ENCODE data around the gene PEX5L. TPM values are rescaled to one million over a fixed set of nuclear protein-coding genes. Genes with fewer than 3 reads are reported as not detected.

PEX5L gene
- polyA plus RNA-seq, 1 of the 3 experiments (the other 2 are of a cell fraction), result not detected

DNA sequence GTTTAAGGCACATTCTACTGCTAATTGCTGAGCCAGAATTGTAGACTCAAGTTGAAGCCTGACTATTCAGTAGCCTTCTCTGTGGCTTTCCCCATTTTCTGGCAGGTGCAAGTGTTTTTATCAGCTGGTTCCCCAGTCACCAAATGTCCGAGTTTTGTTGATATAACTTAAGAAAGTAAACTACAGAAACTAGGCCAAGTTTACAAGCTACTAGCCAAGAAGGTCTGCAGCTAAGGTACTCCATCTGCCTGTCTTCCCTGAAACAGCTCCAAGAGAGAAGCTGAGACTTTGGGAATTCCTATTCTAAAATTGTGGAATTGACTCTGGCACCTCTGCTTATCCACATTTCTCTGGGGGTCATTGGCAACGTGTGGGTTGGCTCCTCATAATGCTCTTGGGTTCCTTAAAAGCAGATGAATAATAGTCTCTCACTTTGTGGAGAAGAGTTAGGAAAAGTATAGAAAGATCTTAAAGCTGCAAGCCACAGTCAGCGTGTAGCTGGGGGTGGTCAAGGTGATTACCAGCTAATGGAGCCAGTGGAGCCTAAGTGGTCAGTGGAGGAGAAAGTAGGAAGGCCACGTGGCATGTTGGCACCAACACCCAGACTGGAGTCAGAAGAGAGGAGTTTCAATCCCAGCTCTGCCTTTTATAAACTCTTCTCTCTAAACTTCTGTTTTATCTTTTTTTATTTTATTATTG is 128.8 kb downstream of the PEX5L start:
- H3K9ac ChIP-seq, result no peak overlapping the region
- POLR2A ChIA-PET, result no interaction called here
- no peaks in the 10 kb centered on the region for H3F3A ChIP-seq (replicated peaks; ENCODE audit: insufficient read depth)
- no peaks in the 10 kb centered on the region for H3K9me3 ChIP-seq
- H3K27me3 ChIP-seq (ENCODE audit: insufficient read depth), result no peaks in the 10 kb centered on the region
- CTCF ChIA-PET, result interaction anchor here (0.9 kb wide), 1 partner anchor 21 kb away, joined by 4 read pairs; no protein-coding TSS in a partner anchor
- H3K4me1 ChIP-seq (ENCODE audit: control insufficient read depth in 1 of 2, insufficient read depth in 2 of 2, low read depth in 1 of 2, low read length in 1 of 2), result no peaks in the 10 kb centered on the region
- TF ChIP-seq MEF2A (IDR thresholded peaks at IDR 0.05; ENCODE audit: borderline replicate concordance, low read depth) (no peak), FOSL2 (IDR thresholded peaks at IDR 0.05; ENCODE audit: borderline replicate concordance, low read depth) (no peak), EP300 (IDR thresholded peaks at IDR 0.05; ENCODE audit: borderline replicate concordance in 1 of 2, low read depth in 1 of 2, low read length in 1 of 2) (no peak), FOXM1 (IDR thresholded peaks at IDR 0.05; ENCODE audit: low read depth) (no peak), TCF12 (IDR thresholded peaks at IDR 0.05) (no peak), RFX5 (IDR thresholded peaks at IDR 0.05; ENCODE audit: low read length) (no peak), SMC3 (IDR thresholded peaks at IDR 0.05; ENCODE audit: low read depth, low read length) (no peak), FOXJ3 (CRISPR knock-in tag; IDR thresholded peaks at IDR 0.05) (no peak), POLR2AphosphoS5 (IDR thresholded peaks at IDR 0.05; ENCODE audit: low read depth, low read length) (no peak), YY1 (IDR thresholded peaks at IDR 0.05; ENCODE audit: low read depth) (no peak), JUND (IDR thresholded peaks at IDR 0.05) (no peak)
- TF ChIP-seq, protein P1, sequence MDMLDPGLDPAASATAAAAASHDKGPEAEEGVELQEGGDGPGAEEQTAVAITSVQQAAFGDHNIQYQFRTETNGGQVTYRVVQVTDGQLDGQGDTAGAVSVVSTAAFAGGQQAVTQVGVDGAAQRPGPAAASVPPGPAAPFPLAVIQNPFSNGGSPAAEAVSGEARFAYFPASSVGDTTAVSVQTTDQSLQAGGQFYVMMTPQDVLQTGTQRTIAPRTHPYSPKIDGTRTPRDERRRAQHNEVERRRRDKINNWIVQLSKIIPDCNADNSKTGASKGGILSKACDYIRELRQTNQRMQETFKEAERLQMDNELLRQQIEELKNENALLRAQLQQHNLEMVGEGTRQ (IDR thresholded peaks at IDR 0.05; ENCODE audit: borderline replicate concordance, low read depth, low read length), result no peak
- TF ChIP-seq, protein P2, sequence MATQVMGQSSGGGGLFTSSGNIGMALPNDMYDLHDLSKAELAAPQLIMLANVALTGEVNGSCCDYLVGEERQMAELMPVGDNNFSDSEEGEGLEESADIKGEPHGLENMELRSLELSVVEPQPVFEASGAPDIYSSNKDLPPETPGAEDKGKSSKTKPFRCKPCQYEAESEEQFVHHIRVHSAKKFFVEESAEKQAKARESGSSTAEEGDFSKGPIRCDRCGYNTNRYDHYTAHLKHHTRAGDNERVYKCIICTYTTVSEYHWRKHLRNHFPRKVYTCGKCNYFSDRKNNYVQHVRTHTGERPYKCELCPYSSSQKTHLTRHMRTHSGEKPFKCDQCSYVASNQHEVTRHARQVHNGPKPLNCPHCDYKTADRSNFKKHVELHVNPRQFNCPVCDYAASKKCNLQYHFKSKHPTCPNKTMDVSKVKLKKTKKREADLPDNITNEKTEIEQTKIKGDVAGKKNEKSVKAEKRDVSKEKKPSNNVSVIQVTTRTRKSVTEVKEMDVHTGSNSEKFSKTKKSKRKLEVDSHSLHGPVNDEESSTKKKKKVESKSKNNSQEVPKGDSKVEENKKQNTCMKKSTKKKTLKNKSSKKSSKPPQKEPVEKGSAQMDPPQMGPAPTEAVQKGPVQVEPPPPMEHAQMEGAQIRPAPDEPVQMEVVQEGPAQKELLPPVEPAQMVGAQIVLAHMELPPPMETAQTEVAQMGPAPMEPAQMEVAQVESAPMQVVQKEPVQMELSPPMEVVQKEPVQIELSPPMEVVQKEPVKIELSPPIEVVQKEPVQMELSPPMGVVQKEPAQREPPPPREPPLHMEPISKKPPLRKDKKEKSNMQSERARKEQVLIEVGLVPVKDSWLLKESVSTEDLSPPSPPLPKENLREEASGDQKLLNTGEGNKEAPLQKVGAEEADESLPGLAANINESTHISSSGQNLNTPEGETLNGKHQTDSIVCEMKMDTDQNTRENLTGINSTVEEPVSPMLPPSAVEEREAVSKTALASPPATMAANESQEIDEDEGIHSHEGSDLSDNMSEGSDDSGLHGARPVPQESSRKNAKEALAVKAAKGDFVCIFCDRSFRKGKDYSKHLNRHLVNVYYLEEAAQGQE (IDR thresholded peaks at IDR 0.05; ENCODE audit: low read depth, low read length), result no peak
- TF ChIP-seq, protein P3, sequence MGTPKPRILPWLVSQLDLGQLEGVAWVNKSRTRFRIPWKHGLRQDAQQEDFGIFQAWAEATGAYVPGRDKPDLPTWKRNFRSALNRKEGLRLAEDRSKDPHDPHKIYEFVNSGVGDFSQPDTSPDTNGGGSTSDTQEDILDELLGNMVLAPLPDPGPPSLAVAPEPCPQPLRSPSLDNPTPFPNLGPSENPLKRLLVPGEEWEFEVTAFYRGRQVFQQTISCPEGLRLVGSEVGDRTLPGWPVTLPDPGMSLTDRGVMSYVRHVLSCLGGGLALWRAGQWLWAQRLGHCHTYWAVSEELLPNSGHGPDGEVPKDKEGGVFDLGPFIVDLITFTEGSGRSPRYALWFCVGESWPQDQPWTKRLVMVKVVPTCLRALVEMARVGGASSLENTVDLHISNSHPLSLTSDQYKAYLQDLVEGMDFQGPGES (IDR thresholded peaks at IDR 0.05; ENCODE audit: low read depth, low read length), result no peak
- TF ChIP-seq, protein P4, sequence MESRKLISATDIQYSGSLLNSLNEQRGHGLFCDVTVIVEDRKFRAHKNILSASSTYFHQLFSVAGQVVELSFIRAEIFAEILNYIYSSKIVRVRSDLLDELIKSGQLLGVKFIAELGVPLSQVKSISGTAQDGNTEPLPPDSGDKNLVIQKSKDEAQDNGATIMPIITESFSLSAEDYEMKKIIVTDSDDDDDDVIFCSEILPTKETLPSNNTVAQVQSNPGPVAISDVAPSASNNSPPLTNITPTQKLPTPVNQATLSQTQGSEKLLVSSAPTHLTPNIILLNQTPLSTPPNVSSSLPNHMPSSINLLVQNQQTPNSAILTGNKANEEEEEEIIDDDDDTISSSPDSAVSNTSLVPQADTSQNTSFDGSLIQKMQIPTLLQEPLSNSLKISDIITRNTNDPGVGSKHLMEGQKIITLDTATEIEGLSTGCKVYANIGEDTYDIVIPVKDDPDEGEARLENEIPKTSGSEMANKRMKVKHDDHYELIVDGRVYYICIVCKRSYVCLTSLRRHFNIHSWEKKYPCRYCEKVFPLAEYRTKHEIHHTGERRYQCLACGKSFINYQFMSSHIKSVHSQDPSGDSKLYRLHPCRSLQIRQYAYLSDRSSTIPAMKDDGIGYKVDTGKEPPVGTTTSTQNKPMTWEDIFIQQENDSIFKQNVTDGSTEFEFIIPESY (IDR thresholded peaks at IDR 0.05; ENCODE audit: borderline replicate concordance, low read depth), result no peak
- no peak for DNase-seq
- no peak overlapping the region for H3K4me3 ChIP-seq (ENCODE audit: low read depth in 2 of 2, low read length in 1 of 2)
- H3K79me2 ChIP-seq (ENCODE audit: insufficient read depth), result no peaks in the 10 kb centered on the region
- H3K4me2 ChIP-seq, result no peak overlapping the region
- H3K36me3 ChIP-seq (replicated peaks in 1 of 2; ENCODE audit: control insufficient read depth in 1 of 2, insufficient read depth in 2 of 2, low read length in 1 of 2), result no peaks in the 10 kb centered on the region
- H2AFZ ChIP-seq (ENCODE audit: low read depth), result no peak overlapping the region
- H4K20me1 ChIP-seq (ENCODE audit: insufficient read depth), result no peaks in the 10 kb centered on the region
- no peaks in the 10 kb centered on the region for H3K9me2 ChIP-seq
- no peak overlapping the region for H3K27ac ChIP-seq (ENCODE audit: low read depth in 2 of 2, low read length in 1 of 2)
- WGBS (ENCODE audit: low lambda C conversion rate), result 18% methylated on average over 4 of the region's 4 CpGs

Data from SK-N-SH (cell line).